SK-N-SH (cell line): Measurements from ENCODE around the gene RND2. TPM values are rescaled to one million over a fixed set of nuclear protein-coding genes. Genes with fewer than 3 reads are reported as not detected.

Experiments used
- CTCF ChIA-PET: fragments of 300-600, 350-600 bp; formaldehyde crosslinking; extraction: SDS; loops from one replicate; lab custom pipeline; 2021; lab: Yijun Ruan, JAX
- POLR2A ChIA-PET: fragments of 350-600 bp; sonication (Branson Sonifier 250); formaldehyde crosslinking; extraction: SDS; loops from one replicate; lab custom pipeline; 2020; ENCODE audit warnings: antibody characterized with exemption, inconsistent platforms; lab: Yijun Ruan, JAX
- DNase-seq: peaks from one replicate; pipeline ENCODE4 v3.0.0; 2012
- H2AFZ ChIP-seq: fragments of 200-600 bp; sonication (generic); 2 replicates; pipeline ENCODE4 v1.8.1; 2016; ENCODE audit warnings: antibody characterized with exemption, mild to moderate bottlenecking, low read depth
- H3F3A ChIP-seq: fragments of 200-600 bp; sonication (generic); replicated peaks from 2 replicates; pipeline ENCODE3; 2016; ENCODE audit warnings: antibody characterized with exemption, mild to moderate bottlenecking; ENCODE audit not compliant: insufficient read depth
- H3K27ac ChIP-seq, 2 experiments: fragments of 200-500 bp in 1 of 2; fragments of 200-600 bp in 1 of 2; sonication (Bioruptor generic) in 1 of 2; sonication (generic), shearing (Covaris generic) in 1 of 2; 2 replicates each; pipeline versions ENCODE4 v1.5.1 to v1.6.1; 2014 to 2016; ENCODE audit warnings: low read depth in 2 of 2, inconsistent platforms in 1 of 2, low read length in 1 of 2, mild to moderate bottlenecking in 1 of 2, mixed read lengths in 1 of 2
- H3K27me3 ChIP-seq: fragments of 200-600 bp; sonication (generic), shearing (Covaris generic); 2 replicates; pipeline ENCODE4 v1.6.1; 2016; ENCODE audit warnings: mixed run types; ENCODE audit not compliant: insufficient read depth
- H3K36me3 ChIP-seq, 2 experiments: fragments of 200-500 bp in 1 of 2; fragments of 200-600 bp in 1 of 2; sonication (Bioruptor generic) in 1 of 2; sonication (generic) in 1 of 2; replicated peaks in 1 of 2; 2 replicates each; pipeline versions ENCODE3 to v1.5.1; 2014 to 2016; ENCODE audit warnings: low read length in 1 of 2, mild to moderate bottlenecking in 1 of 2; ENCODE audit not compliant: insufficient read depth in 2 of 2, control insufficient read depth in 1 of 2
- H3K4me1 ChIP-seq, 2 experiments: fragments of 200-500 bp in 1 of 2; fragments of 200-600 bp in 1 of 2; sonication (Bioruptor generic) in 1 of 2; sonication (generic), shearing (Covaris generic) in 1 of 2; 2 replicates each; pipeline versions ENCODE4 v1.5.1 to v1.6.1; 2014 to 2016; ENCODE audit warnings: low read depth in 1 of 2, low read length in 1 of 2, mixed run types in 1 of 2; ENCODE audit not compliant: insufficient read depth in 2 of 2, control insufficient read depth in 1 of 2
- H3K4me2 ChIP-seq: fragments of 200-600 bp; sonication (generic), shearing (Covaris generic); 2 replicates; pipeline ENCODE4 v1.6.1; 2017; ENCODE audit warnings: mixed run types
- H3K4me3 ChIP-seq, 2 experiments: fragments of 200-500 bp in 1 of 2; fragments of 200-600 bp in 1 of 2; sonication (Bioruptor generic) in 1 of 2; sonication (generic), shearing (Covaris generic) in 1 of 2; 2 replicates each; pipeline versions ENCODE4 v1.5.1 to v1.8.1; 2014 to 2016; ENCODE audit warnings: low read depth in 2 of 2, inconsistent platforms in 1 of 2, low read length in 1 of 2, mild to moderate bottlenecking in 1 of 2, mixed read lengths in 1 of 2, moderate library complexity in 1 of 2
- H3K79me2 ChIP-seq: fragments of 200-600 bp; sonication (generic); 2 replicates; pipeline ENCODE4 v1.8.1; 2017; ENCODE audit warnings: mild to moderate bottlenecking; ENCODE audit not compliant: insufficient read depth
- H3K9ac ChIP-seq: fragments of 200-600 bp; sonication (generic); 2 replicates; pipeline ENCODE4 v1.6.1; 2017; ENCODE audit warnings: mixed run types
- H3K9me2 ChIP-seq: fragments of 200-600 bp; sonication (generic); 2 replicates; pipeline ENCODE4 v1.6.1; 2017; ENCODE audit warnings: mixed run types
- H3K9me3 ChIP-seq: fragments of 200-600 bp; sonication (generic); 2 replicates; pipeline ENCODE4 v1.6.1; 2017; ENCODE audit warnings: mixed run types, mild to moderate bottlenecking, moderate library complexity
- H4K20me1 ChIP-seq: fragments of 200-600 bp; sonication (generic); 2 replicates; pipeline ENCODE4 v1.6.1; 2017; ENCODE audit warnings: mild to moderate bottlenecking, mixed run types; ENCODE audit not compliant: insufficient read depth
- CTCF ChIP-seq: fragments of 200-600 bp; sonication (generic); IDR thresholded peaks from 2 replicates; pipeline ENCODE4 v1.6.1; 2017; ENCODE audit warnings: antibody characterized with exemption, mild to moderate bottlenecking, moderate library complexity
- EP300 ChIP-seq, 2 experiments: IDR thresholded peaks; 2 replicates each; pipeline versions ENCODE4 v1.4.0 to v1.6.1; 2012; ENCODE audit warnings: borderline replicate concordance in 1 of 2, low read depth in 1 of 2, low read length in 1 of 2
- FOXM1 ChIP-seq: IDR thresholded peaks from 2 replicates; pipeline ENCODE4 v1.4.0; 2012; ENCODE audit warnings: low read depth, mild to moderate bottlenecking
- GATA2 ChIP-seq: sonication (generic); formaldehyde crosslinking; IDR thresholded peaks from 2 replicates; pipeline ENCODE4 v1.5.0; 2020; ENCODE audit warnings: mild to moderate bottlenecking, missing genetic modification reagents
- MAX ChIP-seq: IDR thresholded peaks from 2 replicates; pipeline ENCODE4 v1.4.0; 2012; ENCODE audit warnings: low read depth
- PBX3 ChIP-seq: IDR thresholded peaks from 2 replicates; pipeline ENCODE4; 2012
- RAD21 ChIP-seq: IDR thresholded peaks from 2 replicates; pipeline ENCODE4 v1.6.1; 2012; ENCODE audit warnings: mild to moderate bottlenecking, low read length
- RCOR1 ChIP-seq: fragments of 150-350 bp; IDR thresholded peaks from 2 replicates; pipeline ENCODE4 v1.6.1; 2017; ENCODE audit warnings: antibody characterized with exemption, low read length
- REST ChIP-seq: IDR thresholded peaks from 2 replicates; pipeline ENCODE4 v1.6.1; 2012; ENCODE audit warnings: mild to moderate bottlenecking, low read depth, low read length, moderate library complexity
- TEAD4 ChIP-seq: IDR thresholded peaks from 2 replicates; pipeline ENCODE4 v1.4.0; 2012; ENCODE audit warnings: mild to moderate bottlenecking, borderline replicate concordance; ENCODE audit not compliant: insufficient read depth
- USF1 ChIP-seq: IDR thresholded peaks from 2 replicates; pipeline ENCODE4 v1.4.0; 2012; ENCODE audit warnings: low read depth, borderline replicate concordance
- WGBS: methylation state at CpG from one replicate; pipeline ENCODE4 v1.1.6; 2017; ENCODE audit warnings: low lambda C conversion rate; 5-methylcytosine and 5-hydroxymethylcytosine counted together
- polyA plus RNA-seq, 3 experiments: library from polyadenylated mRNA; depleted of rRNA; stranded (reverse); fragments of >200 nt; gene quantifications; 2 replicates each; pipeline ENCODE4 v1.2.3, GENCODE V29; 2012

RND2 gene
- polyA plus RNA-seq, 1 of the 3 experiments (the other 2 are of a cell fraction): 8.9 TPM

- no peaks in the 10 kb centered on the region for H3K9me3 ChIP-seq
- WGBS: 86% methylated on average over 5 of the region's 5 CpGs
- H3K27ac ChIP-seq: peak overlapping the region in 1 of 2 experiments; percentile 25; a peak in 1 of 4 replicates
- peaks cover 77% of the 10 kb centered on the region for H3F3A ChIP-seq
- ChIA-PET POLR2A (no interaction called here), CTCF (interaction anchor here (0.9 kb wide), 1 partner anchor 14 kb away, joined by 3 read pairs; no protein-coding TSS in a partner anchor)
- no peak overlapping the region for H3K4me3 ChIP-seq
- peaks cover 37% of the 10 kb centered on the region for H3K79me2 ChIP-seq
- no peaks in the 10 kb centered on the region for H3K27me3 ChIP-seq
- no peak overlapping the region for H3K4me2 ChIP-seq
- H3K4me1 ChIP-seq: peaks cover 6 to 7% of the 10 kb centered on the region in 2 experiments; a peak in 2 of 4 replicates
- H4K20me1 ChIP-seq: peaks cover 40% of the 10 kb centered on the region
- no peaks in the 10 kb centered on the region for H3K9me2 ChIP-seq
- TF ChIP-seq TEAD4 (no peak), RCOR1 (no peak)
- H3K36me3 ChIP-seq: peaks cover 31 to 41% of the 10 kb centered on the region in 2 experiments
- H2AFZ ChIP-seq: no peak overlapping the region
- DNase-seq: no peak
- H3K9ac ChIP-seq: no peak overlapping the region
Observed at GRCh38 chr17:43003542-43004172, 21.4 kb upstream of the RND2 start.

- CTCF ChIA-PET: interaction anchor here (1.0 to 1.5 kb wide), 2 partner anchors 11 to 17 kb away, joined by 3 to 5 read pairs; no protein-coding TSS in a partner anchor
- H3K27me3 ChIP-seq: no peaks in the 10 kb centered on the region
- H3K9ac ChIP-seq: peak within 1 kb of the TSS; percentile 51
- peaks cover 14% of the 10 kb centered on the region; the same call in 1 of the 2 replicates for H4K20me1 ChIP-seq
- H3K4me1 ChIP-seq: no peaks in the 10 kb centered on the region
- H3K4me2 ChIP-seq: peak within 1 kb of the TSS; percentile 70
- H3K9me3 ChIP-seq: no peaks in the 10 kb centered on the region
- peak within 1 kb of the TSS; percentile 45 to 55 for H3K4me3 ChIP-seq
- no peaks in the 10 kb centered on the region for H3K9me2 ChIP-seq
- TF ChIP-seq CTCF (peak; percentile 31), PBX3 (no peak), USF1 (no peak; the same call in 1 of the 2 replicates), RAD21 (peak; percentile 25), EP300 (IDR thresholded peaks at IDR 0.05; ENCODE audit: borderline replicate concordance in 1 of 2, low read depth in 1 of 2, low read length in 1 of 2) (no peak), GATA2 (no peak), MAX (peak; percentile 50; the same call in 1 of the 2 replicates), REST (no peak), FOXM1 (no peak)
- peak within 1 kb of the TSS; percentile 35 to 61; a peak in 3 of 4 replicates for H3K27ac ChIP-seq
- peaks cover 15 to 19% of the 10 kb centered on the region in 2 experiments for H3K36me3 ChIP-seq
- no peak for DNase-seq
- POLR2A ChIA-PET: interaction anchor here (0.6 to 0.7 kb wide), 2 partner anchors 17 to 521 kb away, joined by 4 read pairs; no protein-coding TSS in a partner anchor
- H3F3A ChIP-seq: peaks cover 47% of the 10 kb centered on the region
- peak within 1 kb of the TSS; percentile 42; the same call in 1 of the 2 replicates for H2AFZ ChIP-seq
- H3K79me2 ChIP-seq: peaks cover 5% of the 10 kb centered on the region; the same call in 1 of the 2 replicates
- WGBS: 59% methylated on average over 18 of the region's 18 CpGs
Observed at GRCh38 chr17:43006639-43007551, 18.1 kb upstream of the RND2 start, which contains the start of gene IFI35. Gene IFI35, plus strand, starts transcription at chr17:43006784. Its CDS starts 164 bp downstream, at chr17:43006948.
